AG04449 (cell line): ENCODE results near the gene CGB2.
"Not testable (repeated sequence)": the region's sequence is repeated elsewhere in the genome, so short reads cannot be mapped to it uniquely, and the experiment has no call there.

Experiments used
- CTCF ChIA-PET: fragments of 350-600 bp; formaldehyde crosslinking; extraction: SDS; loops from one replicate; lab custom pipeline; 2021; ENCODE audit warnings: antibody characterized with exemption; lab: Yijun Ruan, JAX
- POLR2A ChIA-PET: fragments of 400-600, 350-600 bp; formaldehyde crosslinking; extraction: SDS; loops from one replicate; lab custom pipeline; 2020; ENCODE audit warnings: antibody characterized with exemption, inconsistent platforms; lab: Yijun Ruan, JAX
- DNase-seq: peaks from one replicate; pipeline ENCODE4 v3.0.0-alpha.2; 2010; ENCODE audit warnings: low read depth, low spot score
- H3K4me3 ChIP-seq: 2 replicates; pipeline ENCODE4 v1.5.1; 2011; ENCODE audit warnings: low read depth, mild to moderate bottlenecking, control low read depth, low read length
- CTCF ChIP-seq: IDR thresholded peaks from one replicate; pipeline ENCODE4 v1.5.1; 2011; ENCODE audit warnings: mild to moderate bottlenecking, moderate library complexity, low read length, control low read depth, inconsistent platforms; ENCODE audit not compliant: insufficient read depth; ENCODE audit errors: missing control alignments

CGB2 gene

GRCh38 chr19:49036815-49037214, 5.1 kb downstream of the CGB2 start, which contains the start of gene CGB1:
Gene CGB1, minus strand, starts transcription at chr19:49036895. Its CDS starts 184 bp downstream, at chr19:49036711.
- H3K4me3 ChIP-seq, DNase-seq, POLR2A ChIA-PET, CTCF ChIA-PET: not testable (repeated sequence)
- TF ChIP-seq CTCF = peak; percentile 31

GRCh38 chr19:49038111-49038510, 6.4 kb downstream of the CGB2 start:
- POLR2A ChIA-PET, H3K4me3 ChIP-seq, DNase-seq: not testable (repeated sequence)
- CTCF ChIA-PET = interaction anchor here (1.2 kb wide), 1 partner anchor 49 kb away, joined by 3 read pairs; no protein-coding TSS in a partner anchor

GRCh38 chr19:49038557-49039276, 7.0 kb downstream of the CGB2 start:
- POLR2A ChIA-PET, H3K4me3 ChIP-seq: not testable (repeated sequence)
- CTCF ChIA-PET = interaction anchor here (0.7 to 1.2 kb wide), 2 partner anchors 50 to 271 kb away, joined by 3 read pairs; no protein-coding TSS in a partner anchor
- DNase-seq = peak; percentile 33

- POLR2A ChIA-PET, DNase-seq, H3K4me3 ChIP-seq: not testable (repeated sequence)
- CTCF ChIA-PET = interaction anchor here (0.7 to 1.1 kb wide), 2 partner anchors 40 to 272 kb away, joined by 3 to 4 read pairs; no protein-coding TSS in a partner anchor
Observed at GRCh38 chr19:49039736-49040135, 8.0 kb downstream of the CGB2 start.

GRCh38 chr19:49042177-49042576, 10.5 kb downstream of the CGB2 start:
- ChIA-PET POLR2A (no interaction called here), CTCF (no interaction called here)
- no peak for TF ChIP-seq CTCF
- H3K4me3 ChIP-seq = no peak overlapping the region
- DNase-seq = no peak

- POLR2A ChIA-PET, CTCF ChIA-PET, DNase-seq, H3K4me3 ChIP-seq: not testable (repeated sequence)
Observed at GRCh38 chr19:49042666-49043065, 11.0 kb downstream of the CGB2 start.

GRCh38 chr19:49043548-49043947, 11.9 kb downstream of the CGB2 start, which contains the start of gene CGB5:
Gene CGB5, plus strand, starts transcription at chr19:49043848. Its CDS starts 362 bp downstream, at chr19:49044210.
- H3K4me3 ChIP-seq, CTCF ChIA-PET, DNase-seq, POLR2A ChIA-PET: not testable (repeated sequence)

GRCh38 chr19:49049011-49049410, 17.3 kb downstream of the CGB2 start, which contains the start of gene CGB8:
Gene CGB8, minus strand, starts transcription at chr19:49049111. Its CDS starts 372 bp downstream, at chr19:49048739.
- DNase-seq, POLR2A ChIA-PET, CTCF ChIA-PET, H3K4me3 ChIP-seq: not testable (repeated sequence)

GRCh38 chr19:49049834-49050233, 18.1 kb downstream of the CGB2 start:
- DNase-seq, H3K4me3 ChIP-seq, CTCF ChIA-PET, POLR2A ChIA-PET: not testable (repeated sequence)

GRCh38 chr19:49050376-49051033, 18.8 kb downstream of the CGB2 start:
- DNase-seq, CTCF ChIA-PET, H3K4me3 ChIP-seq, POLR2A ChIA-PET: not testable (repeated sequence)
